AG04449 (cell line): ENCODE results near the gene C1orf232.

Experiments used
- CTCF ChIA-PET: fragments of 350-600 bp; formaldehyde crosslinking; extraction: SDS; loops from one replicate; lab custom pipeline; 2021; ENCODE audit warnings: antibody characterized with exemption; lab: Yijun Ruan, JAX
- POLR2A ChIA-PET: fragments of 400-600, 350-600 bp; formaldehyde crosslinking; extraction: SDS; loops from one replicate; lab custom pipeline; 2020; ENCODE audit warnings: antibody characterized with exemption, inconsistent platforms; lab: Yijun Ruan, JAX
- DNase-seq: peaks from one replicate; pipeline ENCODE4 v3.0.0-alpha.2; 2010; ENCODE audit warnings: low read depth, low spot score
- H3K4me3 ChIP-seq: 2 replicates; pipeline ENCODE4 v1.5.1; 2011; ENCODE audit warnings: low read depth, mild to moderate bottlenecking, control low read depth, low read length
- TF ChIP-seq, protein P1 (sequence below): IDR thresholded peaks from one replicate; pipeline ENCODE4 v1.5.1; 2011; ENCODE audit warnings: mild to moderate bottlenecking, moderate library complexity, low read length, control low read depth, inconsistent platforms; ENCODE audit not compliant: insufficient read depth; ENCODE audit errors: missing control alignments

C1orf232 gene

GRCh38 chr1:26190373-26190987 lies 21.7 kb upstream of the C1orf232 start, which contains the start of gene CATSPER4:
Gene CATSPER4, plus strand, starts transcription at chr1:26190602. Its CDS starts 26 bp downstream, at chr1:26190628.
- CTCF ChIA-PET: interaction anchor here (0.7 to 3.6 kb wide), 5 partner anchors 16 to 174 kb away, joined by 3 to 13 read pairs (median 4); partner anchors contain the start of genes C1orf232 and ZNF593
- TF ChIP-seq, protein P1, sequence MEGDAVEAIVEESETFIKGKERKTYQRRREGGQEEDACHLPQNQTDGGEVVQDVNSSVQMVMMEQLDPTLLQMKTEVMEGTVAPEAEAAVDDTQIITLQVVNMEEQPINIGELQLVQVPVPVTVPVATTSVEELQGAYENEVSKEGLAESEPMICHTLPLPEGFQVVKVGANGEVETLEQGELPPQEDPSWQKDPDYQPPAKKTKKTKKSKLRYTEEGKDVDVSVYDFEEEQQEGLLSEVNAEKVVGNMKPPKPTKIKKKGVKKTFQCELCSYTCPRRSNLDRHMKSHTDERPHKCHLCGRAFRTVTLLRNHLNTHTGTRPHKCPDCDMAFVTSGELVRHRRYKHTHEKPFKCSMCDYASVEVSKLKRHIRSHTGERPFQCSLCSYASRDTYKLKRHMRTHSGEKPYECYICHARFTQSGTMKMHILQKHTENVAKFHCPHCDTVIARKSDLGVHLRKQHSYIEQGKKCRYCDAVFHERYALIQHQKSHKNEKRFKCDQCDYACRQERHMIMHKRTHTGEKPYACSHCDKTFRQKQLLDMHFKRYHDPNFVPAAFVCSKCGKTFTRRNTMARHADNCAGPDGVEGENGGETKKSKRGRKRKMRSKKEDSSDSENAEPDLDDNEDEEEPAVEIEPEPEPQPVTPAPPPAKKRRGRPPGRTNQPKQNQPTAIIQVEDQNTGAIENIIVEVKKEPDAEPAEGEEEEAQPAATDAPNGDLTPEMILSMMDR: no peak
- H3K4me3 ChIP-seq: no peak within 1 kb of the TSS
- no peak for DNase-seq
- POLR2A ChIA-PET: no interaction called here

- H3K4me3 ChIP-seq: no peak overlapping the region
- TF ChIP-seq, protein P1: no peak
- no peak for DNase-seq
- ChIA-PET CTCF (interaction anchor here (1.0 to 3.6 kb wide), 4 partner anchors 15 to 174 kb away, joined by 3 to 13 read pairs (median 6); partner anchors contain the start of genes C1orf232 and ZNF593), POLR2A (no interaction called here)
Measured at GRCh38 chr1:26189751-26190275, 21.1 kb upstream of the C1orf232 start.

GRCh38 chr1:26189331-26189730 lies 20.6 kb upstream of the C1orf232 start:
- CTCF ChIA-PET: interaction anchor here (0.8 to 3.6 kb wide), 5 partner anchors 11 to 175 kb away, joined by 3 to 13 read pairs (median 4); partner anchors contain the start of genes C1orf232, CEP85 and ZNF593
- POLR2A ChIA-PET: interaction anchor here (1.0 kb wide), 1 partner anchor 46 kb away, joined by 3 read pairs; no protein-coding TSS in a partner anchor
- TF ChIP-seq, protein P1: no peak
- no peak overlapping the region for H3K4me3 ChIP-seq
- no peak for DNase-seq

GRCh38 chr1:26188477-26188876 lies 19.7 kb upstream of the C1orf232 start:
- ChIA-PET POLR2A (interaction anchor here (1.0 kb wide), 1 partner anchor 47 kb away, joined by 3 read pairs; no protein-coding TSS in a partner anchor), CTCF (interaction anchor here (1.1 to 3.6 kb wide), 2 partner anchors 45 to 133 kb away, joined by 3 to 13 read pairs; partner anchors contain the start of gene CEP85)
- H3K4me3 ChIP-seq: no peak overlapping the region
- no peak for DNase-seq
- TF ChIP-seq, protein P1: no peak

DNA sequence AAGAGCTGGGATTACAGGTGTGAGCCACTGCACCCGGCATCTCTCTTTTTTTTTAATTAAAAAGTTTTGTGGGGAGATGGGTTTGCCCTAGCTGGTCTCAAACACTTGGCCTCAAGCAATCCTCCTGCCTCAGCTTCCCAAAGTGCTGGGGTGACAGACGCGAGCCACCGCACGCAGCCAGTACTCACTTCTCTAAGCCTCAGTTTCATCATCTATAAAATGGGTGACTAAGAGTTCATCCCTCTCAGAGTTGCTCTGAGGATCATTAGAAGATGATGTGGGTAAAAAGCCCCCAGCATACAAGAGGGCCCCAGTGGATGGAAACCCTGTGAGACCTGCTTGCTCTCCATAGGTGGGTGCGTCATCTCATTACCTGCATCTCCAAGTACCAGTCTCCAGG lies 19.1 kb upstream of the C1orf232 start:
- ChIA-PET CTCF (interaction anchor here (0.7 kb wide), 1 partner anchor 15 kb away, joined by 4 read pairs; no protein-coding TSS in a partner anchor), POLR2A (no interaction called here)
- H3K4me3 ChIP-seq: no peak overlapping the region

More for the DNA sequence above, 19.1 kb upstream of the C1orf232 start:
- no peak for DNase-seq
- TF ChIP-seq, protein P1: no peak
